Measurements from ENCODE around the gene JCHAIN.
A peak's percentile ranks its signal among the peaks of the same experiment; 100 is the strongest.

JCHAIN gene

DNA sequence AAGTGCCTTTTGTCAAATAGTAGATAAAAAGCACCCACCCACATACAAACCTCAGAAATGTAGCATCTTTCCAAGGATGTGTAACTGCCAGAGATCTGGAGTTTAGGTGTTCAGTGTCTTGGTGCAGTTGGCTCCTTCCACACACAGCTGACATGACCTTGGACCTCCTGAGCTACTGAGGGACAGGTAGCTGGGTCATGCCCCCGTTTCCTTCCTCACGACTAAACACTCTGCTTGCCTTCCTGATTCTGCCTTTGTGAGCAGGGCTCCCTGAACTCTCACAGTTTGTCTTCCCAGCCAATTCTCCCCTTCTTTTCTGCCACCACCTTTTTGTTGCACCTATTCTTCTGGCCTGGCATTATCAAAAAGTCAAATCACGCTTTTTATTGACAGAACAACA is 45.3 kb upstream of the JCHAIN start:
- TF ChIP-seq, protein P1, sequence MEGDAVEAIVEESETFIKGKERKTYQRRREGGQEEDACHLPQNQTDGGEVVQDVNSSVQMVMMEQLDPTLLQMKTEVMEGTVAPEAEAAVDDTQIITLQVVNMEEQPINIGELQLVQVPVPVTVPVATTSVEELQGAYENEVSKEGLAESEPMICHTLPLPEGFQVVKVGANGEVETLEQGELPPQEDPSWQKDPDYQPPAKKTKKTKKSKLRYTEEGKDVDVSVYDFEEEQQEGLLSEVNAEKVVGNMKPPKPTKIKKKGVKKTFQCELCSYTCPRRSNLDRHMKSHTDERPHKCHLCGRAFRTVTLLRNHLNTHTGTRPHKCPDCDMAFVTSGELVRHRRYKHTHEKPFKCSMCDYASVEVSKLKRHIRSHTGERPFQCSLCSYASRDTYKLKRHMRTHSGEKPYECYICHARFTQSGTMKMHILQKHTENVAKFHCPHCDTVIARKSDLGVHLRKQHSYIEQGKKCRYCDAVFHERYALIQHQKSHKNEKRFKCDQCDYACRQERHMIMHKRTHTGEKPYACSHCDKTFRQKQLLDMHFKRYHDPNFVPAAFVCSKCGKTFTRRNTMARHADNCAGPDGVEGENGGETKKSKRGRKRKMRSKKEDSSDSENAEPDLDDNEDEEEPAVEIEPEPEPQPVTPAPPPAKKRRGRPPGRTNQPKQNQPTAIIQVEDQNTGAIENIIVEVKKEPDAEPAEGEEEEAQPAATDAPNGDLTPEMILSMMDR (IDR thresholded peaks at IDR 0.05; ENCODE audit: borderline replicate concordance, insufficient read depth, low read depth, low read length) = no peak
- H3K4me3 ChIP-seq (ENCODE audit: low read depth, low read length) = no peak overlapping the region

DNA sequence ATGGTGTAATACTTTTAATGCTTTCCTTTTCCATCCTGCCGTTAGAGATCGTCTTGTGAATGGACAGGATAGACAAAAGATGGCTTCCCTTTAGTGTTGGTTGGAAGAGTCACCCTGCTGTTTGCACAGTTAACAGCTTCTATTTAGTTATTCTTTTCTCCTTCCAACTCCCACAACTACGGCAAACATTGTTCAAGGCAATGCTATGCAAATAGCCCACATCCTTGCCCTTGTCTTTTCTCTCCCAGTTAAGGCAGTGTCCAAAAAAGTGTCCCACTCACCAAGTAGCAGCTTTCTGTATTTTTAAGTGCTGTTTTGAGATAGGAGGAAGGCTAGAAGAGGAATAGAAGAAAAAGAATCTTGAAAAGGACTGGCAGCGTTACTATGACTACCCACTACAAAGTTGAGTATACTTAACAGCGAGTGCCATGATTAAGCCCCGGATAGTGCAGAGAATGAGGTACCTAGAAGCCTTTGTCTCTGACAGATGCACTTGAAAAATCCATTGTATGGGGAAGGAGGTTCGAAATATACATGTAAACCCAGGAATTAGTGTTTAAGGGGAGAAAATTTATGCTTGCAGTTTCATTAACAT is 43.4 kb upstream of the JCHAIN start:
- no peak overlapping the region for H3K4me3 ChIP-seq (ENCODE audit: low read depth, low read length)
- TF ChIP-seq, protein P1 (IDR thresholded peaks at IDR 0.05; ENCODE audit: borderline replicate concordance, insufficient read depth, low read depth, low read length) = no peak

DNA sequence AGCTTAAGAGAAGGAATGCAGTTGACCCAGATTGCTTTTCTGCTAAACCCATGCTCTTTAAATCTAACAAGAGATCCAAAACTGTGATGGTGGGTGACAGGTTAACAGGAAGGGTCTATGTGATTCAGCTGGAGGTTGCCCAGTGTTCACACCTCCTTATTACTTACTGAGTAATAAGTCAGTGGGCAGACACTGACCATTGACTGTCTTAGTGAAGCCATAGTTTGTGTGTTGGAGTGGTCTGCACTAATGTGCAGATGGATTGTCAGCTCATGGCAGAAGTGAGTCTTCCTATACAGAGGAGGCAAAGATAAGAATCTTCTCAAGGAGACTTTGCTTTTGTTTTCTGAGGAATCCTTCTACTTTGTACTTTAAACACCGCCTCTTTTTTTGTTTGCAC is 40.2 kb upstream of the JCHAIN start:
- TF ChIP-seq, protein P1 (IDR thresholded peaks at IDR 0.05; ENCODE audit: borderline replicate concordance, insufficient read depth, low read depth, low read length) = no peak
- H3K4me3 ChIP-seq (ENCODE audit: low read depth, low read length) = no peak overlapping the region

DNA sequence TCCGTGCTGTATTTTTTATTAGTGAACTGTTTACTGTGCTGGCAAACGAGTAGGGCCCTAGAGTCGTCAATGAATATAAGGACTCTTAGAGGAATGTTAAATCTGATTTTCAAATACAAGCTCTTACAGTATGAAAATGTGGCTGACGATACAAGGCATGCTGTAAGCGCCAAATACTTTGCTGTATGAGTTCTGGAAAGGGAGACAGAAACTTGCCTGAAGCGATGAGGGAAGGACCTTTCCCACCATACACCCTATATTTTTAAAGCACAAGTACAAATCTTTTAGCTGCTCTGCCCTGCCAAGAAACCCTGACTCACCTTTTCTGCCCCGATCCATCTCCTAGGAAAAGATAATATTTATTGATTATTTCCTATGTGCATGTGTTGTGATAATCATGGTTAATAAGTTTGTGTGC is 39.7 kb upstream of the JCHAIN start:
- TF ChIP-seq, protein P1 (IDR thresholded peaks at IDR 0.05; ENCODE audit: borderline replicate concordance, insufficient read depth, low read depth, low read length) = no peak
- H3K4me3 ChIP-seq (ENCODE audit: low read depth, low read length) = peak overlapping the region; percentile 62

DNA sequence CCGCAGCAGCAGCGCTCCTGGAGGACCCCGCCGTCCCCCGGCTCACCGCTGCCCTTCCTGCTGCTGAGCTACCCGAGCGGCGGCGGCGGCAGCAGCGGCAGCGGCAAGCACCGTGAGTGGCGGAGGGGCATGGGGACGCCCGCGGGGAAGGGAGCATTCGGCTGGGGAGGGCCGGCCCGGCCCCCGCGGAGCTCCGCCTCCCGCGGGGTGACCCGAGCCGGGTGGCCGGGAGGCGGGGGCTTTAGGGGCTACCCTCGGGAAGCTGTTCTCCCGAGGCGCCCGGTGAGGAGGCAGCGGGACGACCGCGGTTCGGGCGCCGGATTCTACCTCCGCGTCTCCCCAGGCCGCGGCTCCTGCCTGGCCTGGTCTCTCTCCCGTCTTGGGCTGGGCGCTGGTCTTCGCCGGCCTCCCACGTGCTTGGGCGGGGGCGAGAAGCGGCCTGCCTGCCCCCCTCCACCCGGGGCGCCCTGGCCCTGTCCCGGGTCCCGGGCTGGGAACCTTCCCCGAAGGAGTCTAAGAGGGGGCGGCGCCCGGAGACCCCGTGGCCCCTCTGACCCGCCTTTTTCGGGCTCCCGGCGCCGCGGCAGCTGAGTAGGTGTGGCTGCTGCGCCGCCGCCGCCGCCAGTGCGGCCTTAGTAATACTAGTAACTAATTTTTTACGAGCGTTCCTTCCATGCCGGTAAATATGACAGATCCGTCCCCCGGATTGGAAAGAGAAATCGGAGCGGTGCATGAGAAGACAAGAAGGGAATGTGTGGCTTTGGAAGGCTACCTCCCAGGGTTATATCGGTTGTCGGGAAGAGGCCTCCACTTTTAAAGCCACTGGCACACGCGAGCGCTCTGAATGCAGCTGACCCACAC is 39.1 kb upstream of the JCHAIN start:
- TF ChIP-seq, protein P1 (IDR thresholded peaks at IDR 0.05; ENCODE audit: borderline replicate concordance, insufficient read depth, low read depth, low read length) = 0 out of 2 replicates have a peak, but pooled peaks have one; percentile 1
- H3K4me3 ChIP-seq (ENCODE audit: low read depth, low read length) = peak overlapping the region; percentile 62

DNA sequence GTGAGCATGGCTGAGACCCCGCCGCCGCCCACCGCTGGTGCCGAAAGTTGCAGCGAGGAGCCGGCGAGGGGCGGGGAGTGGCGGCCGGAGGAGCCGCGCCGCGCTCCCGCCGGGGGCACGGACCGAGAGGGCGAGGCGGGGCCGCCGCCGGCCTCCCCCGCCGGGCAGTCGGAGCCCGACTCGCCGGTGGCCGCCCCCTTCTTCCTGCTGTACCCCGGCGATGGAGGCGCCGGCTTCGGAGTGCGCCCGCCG is 38.5 kb upstream of the JCHAIN start:
- peak overlapping the region; percentile 62 for H3K4me3 ChIP-seq (ENCODE audit: low read depth, low read length)
- TF ChIP-seq, protein P1 (IDR thresholded peaks at IDR 0.05; ENCODE audit: borderline replicate concordance, insufficient read depth, low read depth, low read length) = no peak
